NCI-H82 treated with DMSO at 0.1 percent for 48 hours (cell line): ENCODE data around the gene PXMP2.

Experiments used
- DNase-seq: peaks from one replicate; lab custom pipeline; 2025; ENCODE audit not compliant: unreplicated experiment; lab: John Stamatoyannopoulos, UW

The PXMP2 gene

DNA sequence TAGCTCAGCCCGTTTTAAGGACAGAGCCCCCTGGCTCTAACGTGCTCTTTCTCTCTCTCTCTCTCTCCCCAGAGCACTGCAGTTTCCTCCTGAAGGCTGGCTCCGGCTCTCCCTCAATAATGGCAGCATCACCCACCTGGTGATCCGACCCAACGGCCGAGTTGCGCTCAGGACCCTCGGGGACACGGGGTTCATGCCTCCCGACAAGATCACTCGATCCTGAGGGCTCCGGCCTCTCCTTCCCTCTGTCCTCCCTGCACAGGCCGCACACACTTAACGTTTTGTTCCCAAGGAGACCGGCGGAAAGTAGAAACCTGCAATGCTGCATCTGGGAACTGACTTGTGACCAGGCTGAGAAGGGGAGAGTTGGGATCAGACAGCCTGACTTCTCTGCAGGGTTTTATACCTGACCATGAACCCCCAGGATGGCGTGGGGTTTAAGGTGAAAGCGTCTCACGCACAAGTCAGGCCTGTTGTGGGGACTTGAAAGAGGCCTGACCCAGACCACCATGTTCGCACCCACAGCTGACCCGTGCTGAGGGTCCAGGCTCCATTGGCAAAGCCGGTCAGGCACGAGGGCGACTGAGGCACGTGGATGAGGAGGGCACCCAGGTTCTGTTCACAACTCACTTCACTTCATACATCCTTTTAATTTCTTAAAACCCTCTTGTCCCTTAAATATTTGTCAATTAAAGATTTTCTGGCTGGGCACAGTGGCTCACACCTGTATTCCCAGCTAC, 33.4 kb downstream of the PXMP2 start:
- no peak for DNase-seq

DNA sequence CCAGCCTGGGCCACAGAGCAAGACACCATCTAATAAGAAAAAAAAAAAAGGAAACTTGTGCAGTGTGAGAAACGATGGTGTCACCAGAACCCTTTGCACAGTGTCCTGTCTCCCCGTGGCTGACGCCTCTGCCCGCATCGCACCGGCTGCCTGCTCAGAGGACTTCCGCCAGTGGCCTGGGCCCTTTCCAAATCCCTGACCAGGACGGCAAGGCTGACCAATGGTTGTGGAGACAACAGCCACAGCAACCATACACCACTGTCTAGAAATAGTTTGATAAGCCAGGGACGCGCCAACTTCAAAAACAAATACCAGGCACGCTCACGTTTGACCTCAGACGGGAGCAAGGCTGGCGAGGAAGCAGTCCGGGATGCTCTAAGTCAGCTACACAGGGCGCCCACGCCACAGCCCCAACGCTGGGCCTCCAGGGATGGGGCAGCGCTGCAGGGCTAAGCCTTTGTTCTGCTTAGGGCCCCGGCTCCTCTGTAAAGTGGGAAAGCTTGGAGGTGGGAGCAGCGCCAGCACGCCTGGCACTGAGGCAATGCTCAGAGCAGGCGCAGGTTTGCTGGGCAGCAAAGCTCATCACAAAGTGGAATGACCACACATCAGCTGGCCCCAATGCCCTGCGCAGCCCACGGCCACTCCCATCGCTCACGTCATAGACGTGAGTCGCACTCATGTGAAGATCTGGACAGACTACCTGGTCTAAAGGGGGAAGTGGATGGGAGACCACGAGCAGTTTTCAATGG, 35.8 kb downstream of the PXMP2 start:
- no peak for DNase-seq

DNA sequence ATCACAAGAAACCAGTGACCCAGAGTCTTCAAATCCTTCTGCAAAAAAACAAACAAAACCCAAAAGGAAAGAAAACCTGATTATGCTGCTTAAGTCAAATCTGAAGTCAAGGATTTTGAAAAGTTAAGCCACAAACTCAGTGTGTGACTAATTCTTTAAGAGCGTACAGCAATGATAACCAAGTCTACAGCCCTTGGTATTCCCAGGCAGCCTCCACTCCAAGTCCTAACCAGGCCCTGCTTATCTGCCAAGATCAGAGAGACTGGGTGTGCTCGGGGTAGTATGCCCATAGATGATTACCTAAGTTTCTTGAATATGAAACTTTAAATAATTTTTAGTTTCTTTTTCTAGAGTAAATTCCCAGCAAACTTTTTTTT, 36.4 kb downstream of the PXMP2 start:
- DNase-seq: no peak

DNA sequence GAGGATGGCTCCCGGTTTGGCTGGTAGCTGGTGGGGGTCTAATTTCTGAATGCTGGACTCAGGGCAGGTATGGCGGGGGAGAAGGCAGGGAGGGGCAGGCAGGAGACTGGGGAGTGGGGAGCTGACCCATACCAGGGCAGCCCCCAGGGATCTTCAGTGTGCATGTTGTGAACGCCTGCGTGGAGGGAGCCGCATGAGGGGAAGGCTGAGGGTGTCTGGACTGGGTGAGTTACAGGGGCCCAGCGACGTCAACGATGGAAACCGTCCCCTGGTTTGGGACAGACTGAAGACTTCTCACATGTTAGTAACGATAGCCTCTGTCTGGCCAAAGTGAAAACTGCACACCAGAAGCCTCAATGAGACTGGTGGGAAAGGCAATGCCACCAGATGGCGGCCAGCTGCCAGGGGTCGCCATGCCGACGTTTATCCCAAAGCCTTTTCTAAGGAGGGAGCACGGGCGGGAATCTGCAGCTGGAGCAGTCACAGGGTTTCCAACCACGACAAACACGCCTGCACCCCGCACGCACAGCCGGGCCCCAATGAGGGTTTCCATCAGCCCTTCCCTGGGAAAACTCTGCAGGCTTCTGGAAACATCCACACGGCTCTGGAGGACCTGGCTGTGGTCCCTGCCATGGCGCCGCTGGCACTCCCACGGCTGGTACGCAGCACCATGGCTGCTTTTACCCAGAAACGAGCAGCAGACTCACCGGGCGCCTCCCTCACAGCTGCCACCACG, 37.3 kb downstream of the PXMP2 start:
- DNase-seq: peak; percentile 52

DNA sequence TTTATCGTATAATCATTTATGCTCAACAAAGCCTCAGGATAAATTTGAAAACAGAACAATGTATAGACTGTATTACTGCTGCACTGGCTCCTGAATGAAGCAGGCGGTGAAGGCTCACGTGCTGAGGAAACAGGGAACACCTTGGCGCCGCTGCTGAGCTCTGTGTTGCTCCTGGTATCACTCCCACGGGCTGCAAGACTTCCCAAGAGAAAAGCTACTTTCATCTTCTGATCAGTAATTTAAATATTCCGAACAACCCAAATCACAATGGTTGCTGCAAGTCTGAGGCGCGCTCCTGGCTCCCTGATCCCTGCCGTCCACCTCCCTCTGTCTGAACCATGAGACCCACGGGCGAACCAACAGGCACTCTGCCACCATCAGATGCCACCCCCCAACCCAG, 39.0 kb downstream of the PXMP2 start:
- no peak for DNase-seq

DNA sequence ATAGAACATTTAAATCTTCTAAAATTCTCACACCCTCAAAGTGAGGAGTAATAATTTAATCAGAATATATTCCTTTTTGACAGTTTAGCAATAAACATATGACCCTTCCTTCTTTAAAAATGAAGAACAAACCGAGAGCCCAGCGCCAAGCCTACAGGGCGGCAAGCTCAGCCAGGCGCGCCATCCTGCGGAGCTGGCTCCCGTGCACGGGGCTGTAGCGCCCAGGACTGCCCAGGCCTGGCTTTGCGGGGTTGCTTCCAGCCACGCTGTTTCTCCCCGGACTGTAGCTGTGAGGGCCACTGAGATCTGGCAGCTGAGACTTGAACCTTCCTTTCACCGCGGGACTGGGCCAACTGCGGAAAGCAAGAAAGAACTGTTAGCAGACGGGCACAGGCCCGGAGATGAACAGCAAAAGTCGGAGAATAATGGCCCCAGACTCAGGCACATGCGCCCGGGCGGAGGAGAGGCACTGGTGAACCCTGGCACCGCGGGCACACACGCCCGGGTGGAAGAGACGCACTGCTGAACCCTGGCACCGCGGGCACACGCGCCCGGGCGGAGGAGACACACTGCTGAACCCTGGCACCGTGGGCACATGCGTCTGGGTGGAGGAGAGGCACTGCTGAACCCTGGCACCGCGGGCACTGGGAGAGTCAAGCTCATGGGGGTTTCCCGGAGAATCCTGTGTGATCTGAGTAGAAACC, 39.9 kb downstream of the PXMP2 start:
- DNase-seq: no peak

DNA sequence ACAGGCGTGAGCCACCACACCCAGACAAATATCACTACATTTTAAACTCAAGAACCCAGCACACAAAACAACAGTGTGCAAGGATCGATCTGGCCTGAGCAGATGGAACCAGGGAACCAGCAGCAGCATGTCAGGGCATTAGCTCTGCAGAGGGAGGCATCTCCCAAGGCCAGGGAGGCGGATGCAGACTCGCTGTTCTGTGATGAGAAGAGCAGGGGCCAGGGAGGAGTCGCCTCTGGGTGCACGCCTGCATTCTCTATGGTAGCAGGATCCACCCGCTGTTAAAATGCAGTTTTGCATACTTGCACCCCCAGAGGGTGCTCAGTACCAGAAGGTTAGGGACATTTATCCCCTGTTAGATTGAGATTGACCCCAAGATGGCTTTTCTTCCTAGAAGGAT, 41.1 kb downstream of the PXMP2 start:
- DNase-seq: no peak

DNA sequence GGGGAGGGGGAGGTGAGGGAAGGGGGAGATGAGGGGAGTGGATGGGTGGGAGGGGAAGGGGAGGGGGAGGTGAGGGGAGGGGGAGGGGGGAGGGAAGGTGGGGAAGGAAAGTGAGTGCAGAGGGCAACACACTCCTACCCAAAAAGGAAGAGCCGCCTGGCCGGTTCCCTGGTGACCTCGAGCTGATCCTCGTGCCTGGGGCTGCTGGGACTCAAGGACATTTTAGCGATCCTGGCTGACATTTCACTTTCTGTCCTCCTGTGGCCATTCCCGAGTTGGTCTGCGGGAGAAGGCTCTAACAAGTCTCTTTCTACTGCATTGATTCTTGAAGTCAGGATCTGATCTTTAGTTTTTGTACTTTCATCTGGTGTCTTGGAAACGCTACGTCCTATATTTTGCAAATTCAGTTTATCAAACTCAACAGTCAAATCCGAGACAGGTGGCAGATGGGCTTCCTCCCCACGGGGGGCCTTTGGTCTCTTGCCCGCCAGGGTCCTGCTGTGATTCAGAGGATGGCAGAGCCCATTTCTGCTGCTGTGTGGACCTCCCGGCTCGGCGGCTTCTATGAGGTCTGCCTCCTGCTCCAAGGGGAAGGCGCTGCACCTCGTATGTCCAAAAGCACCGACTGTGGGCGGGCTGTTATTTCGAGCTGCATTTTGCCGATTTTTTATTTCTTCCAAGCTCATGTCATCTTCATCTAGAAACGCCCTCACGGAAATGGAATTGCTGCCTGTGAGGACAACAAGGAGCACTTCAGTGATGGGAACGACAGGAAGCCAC, 42.3 kb downstream of the PXMP2 start:
- no peak for DNase-seq

DNA sequence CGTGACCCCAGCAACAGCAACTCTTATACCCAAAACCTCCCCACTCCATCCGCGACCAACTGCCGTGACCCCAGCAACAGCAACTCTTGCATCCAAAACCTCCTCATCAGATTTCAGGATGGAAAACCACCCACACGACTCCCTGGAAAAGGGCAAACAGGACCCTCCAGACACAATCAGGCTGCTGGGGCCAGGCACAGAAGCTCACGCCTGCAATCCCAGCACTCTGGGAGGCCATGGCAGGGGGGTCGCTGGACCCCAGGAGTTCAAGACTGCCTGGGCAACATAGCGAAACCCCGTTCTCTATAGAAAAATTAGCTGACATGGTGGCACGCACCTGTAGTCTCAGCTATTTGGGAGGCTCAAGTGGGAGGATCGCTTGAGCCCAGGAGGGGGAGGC, 43.0 kb downstream of the PXMP2 start:
- no peak for DNase-seq

DNA sequence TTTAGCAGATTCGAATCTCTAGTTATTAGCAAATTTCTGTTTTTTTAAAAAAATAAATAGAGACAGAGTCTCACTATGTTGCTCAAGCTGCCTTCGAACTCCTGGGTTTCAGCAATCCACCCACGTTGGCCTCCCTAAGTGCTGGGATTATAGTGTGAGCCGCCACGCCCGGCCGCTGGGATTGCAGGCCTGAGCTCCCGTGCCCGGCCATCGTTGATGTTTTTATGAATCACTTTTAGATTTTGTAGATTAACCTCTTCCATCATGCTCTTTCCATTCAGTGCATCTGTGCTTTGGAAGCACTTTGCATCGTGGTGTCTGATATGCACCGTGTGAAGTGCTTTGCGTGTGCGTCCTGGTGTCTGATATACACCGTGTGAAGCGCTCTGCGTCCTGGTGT, 44.2 kb downstream of the PXMP2 start:
- no peak for DNase-seq

DNA sequence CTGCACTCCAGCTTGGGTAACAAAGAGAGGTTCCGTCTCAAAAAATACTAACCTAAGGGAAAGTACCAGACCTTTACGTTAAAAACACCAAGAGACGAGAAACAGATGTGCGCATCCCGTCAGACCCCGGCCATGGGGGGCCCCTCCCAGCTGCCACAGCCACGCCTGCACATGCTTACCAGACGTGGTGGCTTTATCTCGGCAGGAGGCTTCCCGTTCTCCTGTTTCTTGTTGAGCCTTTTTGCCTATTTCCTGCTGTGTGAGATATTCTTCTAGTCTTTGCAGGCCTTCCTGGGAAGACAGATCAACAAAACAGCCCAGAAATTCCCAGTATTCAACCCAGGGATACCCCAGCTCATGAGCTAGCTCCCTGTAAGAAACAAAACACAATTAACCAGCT, 46.8 kb downstream of the PXMP2 start:
- DNase-seq: no peak

DNA sequence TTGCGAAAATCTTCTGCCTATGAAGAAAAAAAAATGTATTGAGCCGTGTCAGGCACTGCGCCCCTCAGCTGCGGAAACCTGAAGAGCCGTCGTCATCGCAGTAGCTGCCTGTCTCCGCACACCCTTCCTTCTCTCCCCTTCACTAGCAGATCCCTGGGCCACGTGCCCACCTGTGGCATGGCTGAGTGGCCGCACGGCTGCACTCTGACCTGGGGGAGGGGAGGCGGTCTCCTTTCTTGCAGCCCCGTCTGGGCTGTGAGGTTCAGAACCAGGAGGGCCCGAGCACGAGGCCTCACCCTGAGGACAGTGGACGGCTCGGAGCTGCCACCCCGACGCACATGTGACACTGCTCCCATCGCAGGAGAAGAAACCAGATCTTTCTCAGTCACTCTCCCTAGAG, 48.1 kb downstream of the PXMP2 start:
- no peak for DNase-seq

DNA sequence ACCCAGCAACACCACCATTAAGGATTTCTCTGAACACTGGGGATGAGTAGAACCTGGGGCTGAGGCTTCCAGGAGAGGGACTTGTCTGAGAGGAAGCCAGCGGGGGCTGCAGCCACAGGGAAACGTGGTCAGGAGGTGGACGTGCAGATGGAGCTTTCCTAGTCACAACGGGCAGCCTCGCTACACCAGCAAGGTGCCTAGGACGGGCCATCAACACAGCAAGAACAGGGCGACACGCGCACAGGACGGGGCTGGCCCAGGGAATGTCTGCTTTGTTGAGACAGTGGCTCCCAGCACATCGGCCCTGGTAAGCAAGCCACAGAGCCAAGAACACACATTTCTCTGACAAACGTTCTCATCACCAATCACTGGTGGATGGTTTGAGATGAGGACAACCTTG, 49.0 kb downstream of the PXMP2 start:
- no peak for DNase-seq

DNA sequence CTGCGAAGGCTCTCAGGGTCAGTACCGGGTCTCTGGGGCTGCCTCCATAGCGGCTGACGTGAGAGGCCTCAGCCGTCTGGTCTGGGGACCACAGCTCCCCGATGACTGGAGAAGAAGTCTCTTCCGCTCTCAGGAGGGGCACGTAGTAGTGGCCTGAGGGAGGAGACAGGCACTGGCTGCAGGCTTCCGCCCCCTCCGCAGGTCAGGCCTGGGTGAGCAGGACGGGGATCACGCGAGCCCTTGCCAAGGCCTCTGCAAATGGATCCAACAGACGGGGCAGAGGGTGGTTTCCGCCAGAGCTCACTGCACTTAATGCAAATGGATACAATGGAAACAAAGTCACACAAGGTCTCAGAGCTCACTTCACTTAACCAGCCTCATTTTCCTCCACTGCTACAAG, 49.5 kb downstream of the PXMP2 start:
- DNase-seq: no peak

DNA sequence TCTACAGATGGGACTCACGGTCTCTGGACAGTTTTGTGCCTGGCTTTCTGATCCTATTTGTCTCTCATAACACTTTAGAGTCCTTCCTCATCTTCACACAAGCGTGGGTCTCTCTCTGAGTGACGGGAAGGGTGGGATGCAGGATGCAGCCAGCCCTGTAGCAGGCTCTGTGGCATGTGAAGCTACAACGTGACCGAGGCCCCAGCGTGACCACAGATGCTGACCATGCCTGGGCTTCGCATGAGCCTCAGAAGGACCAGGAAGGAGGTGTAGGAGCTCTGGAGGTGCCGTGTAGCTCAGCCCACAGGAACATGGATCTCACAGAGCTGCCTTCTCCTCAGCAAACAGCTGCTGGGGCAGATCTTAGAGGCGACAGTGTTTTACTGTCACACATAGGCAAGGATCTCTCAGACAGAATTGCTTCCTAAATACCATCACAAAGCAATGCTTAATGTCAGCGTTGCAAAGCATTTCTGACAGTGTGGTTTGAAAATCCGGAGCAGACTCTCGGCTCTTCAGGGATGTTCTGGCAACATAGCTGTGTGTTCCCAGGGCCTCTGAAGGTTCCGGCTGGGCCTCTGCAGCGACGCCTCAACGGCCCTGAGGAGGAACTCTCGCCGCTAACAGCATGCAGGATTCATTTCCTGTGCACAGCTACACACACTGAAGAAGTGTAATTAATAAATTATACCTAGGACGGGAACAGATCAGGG, 52.4 kb downstream of the PXMP2 start:
- no peak for DNase-seq

DNA sequence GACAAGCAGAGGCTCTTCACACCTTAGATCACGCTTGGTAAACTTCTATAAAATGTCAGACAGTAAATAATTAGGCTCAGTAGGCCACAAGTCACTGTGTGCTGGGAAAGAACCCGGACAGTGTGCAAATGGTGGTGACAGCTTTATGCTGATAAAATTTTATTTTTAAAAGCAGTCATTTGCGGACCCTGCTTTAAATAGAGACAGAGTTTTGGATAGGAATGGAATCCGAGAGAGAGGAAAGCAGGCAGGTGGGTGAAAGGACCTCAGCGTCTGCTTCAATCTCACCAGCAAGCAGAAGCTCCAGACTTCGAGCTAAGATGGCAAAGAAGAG, 52.9 kb downstream of the PXMP2 start:
- no peak for DNase-seq

DNA sequence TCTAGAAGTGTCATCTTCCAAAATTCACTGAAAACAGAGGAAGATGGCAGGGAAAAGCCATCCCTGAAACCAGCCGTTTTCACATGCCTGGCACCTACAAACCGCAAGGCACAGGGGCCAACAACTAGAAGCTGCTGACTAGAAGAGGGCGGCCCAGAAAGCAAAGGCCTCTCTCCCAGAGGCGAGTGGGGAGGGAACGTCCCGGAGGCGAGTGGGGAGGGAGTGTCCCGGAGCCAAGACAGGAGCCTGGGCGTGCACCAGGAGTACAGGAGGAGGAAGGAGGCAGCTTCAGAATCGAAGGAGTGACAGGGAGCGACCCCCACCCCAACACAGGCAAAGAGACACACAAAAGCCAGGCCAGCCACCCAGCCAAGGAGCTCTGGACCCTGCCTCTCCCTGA, 53.3 kb downstream of the PXMP2 start:
- DNase-seq: no peak

DNA sequence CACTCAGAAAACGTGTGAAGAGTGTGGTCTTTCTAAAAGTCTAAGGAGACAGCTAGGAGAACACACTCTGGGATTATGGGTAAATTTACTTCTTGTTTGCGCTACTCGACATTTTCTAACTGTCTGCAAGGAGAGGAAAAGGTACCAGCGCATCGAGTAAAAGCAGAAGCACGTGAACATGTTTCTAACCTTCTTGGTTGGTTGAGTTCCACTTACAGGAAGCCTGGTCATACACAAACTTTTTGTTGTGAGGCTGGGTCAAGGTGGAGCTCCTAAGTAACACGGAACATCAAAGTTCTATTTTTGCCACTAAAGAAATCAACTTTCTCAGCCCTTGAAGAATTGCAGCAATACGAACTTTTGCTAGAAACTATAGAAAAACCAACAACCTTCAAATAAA, 54.2 kb downstream of the PXMP2 start:
- DNase-seq: no peak

DNA sequence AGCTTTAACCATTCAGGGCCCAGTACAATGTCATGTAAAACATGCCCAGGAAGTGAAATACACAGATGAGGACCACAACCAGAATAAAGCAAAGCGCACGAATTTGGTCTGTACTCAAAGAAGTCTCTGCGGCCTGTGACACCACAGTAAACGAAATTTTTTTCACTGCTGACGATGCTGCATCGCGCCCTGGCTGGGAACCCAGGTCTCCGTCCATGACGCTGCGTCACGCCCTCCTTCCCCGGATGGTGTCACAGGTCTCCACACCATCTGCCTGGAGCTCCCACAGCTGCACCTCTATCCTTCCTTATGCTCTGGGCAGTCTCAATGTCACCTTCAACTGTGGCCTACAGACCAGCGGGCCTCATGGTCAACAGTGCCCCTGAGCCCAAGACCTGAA, 56.4 kb downstream of the PXMP2 start:
- no peak for DNase-seq

DNA sequence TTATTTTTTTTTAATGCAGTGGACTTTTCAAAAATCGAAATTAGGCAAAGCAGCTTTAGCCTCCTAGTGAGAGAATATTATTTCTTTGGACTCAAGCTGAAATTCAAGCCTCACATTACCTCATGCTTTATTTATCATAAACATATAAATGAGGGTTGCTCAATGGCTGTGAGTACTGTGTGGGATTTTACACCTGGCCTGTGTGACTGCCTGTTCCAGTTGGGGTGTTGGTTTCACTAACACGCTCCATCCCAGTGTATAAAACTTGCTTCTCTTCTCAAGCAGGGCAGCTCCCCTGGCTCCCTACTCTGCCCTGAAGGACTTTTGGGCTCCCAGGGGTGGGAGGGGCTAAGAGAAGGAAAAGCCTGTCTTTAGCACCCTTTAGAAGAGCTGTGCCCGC, 59.2 kb downstream of the PXMP2 start:
- DNase-seq: no peak
